Gastroesophageal sphincter (tissue), 3 donors: ENCODE data around the gene SPOCK3.

ENCODE experiments used
- CTCF ChIP-seq, 4 experiments: fragments of 200-600 bp in 2 of 4; fragments of 450-650 bp in 2 of 4; sonication (generic) in 1 of 4; IDR thresholded peaks; one replicate each; pipeline ENCODE4 v1.5.1; 2017 to 2019; ENCODE audit warnings: antibody characterized with exemption in 4 of 4, mild to moderate bottlenecking in 2 of 4, moderate library complexity in 2 of 4
- EP300 ChIP-seq: sonication (generic); formaldehyde crosslinking; IDR thresholded peaks from one replicate; pipeline ENCODE4 v1.6.1; 2017; ENCODE audit warnings: antibody characterized with exemption, mild to moderate bottlenecking
- POLR2A ChIP-seq, 2 donors: fragments of 450-650 bp; IDR thresholded peaks; one replicate each; pipeline ENCODE4 v1.6.1; 2017; ENCODE audit warnings: antibody characterized with exemption in 2 of 2, mild to moderate bottlenecking in 2 of 2, moderate library complexity in 1 of 2
- POLR2AphosphoS5 ChIP-seq: sonication (generic); formaldehyde crosslinking; IDR thresholded peaks from one replicate; pipeline ENCODE4 v1.6.1; 2017; ENCODE audit warnings: antibody characterized with exemption

DNA sequence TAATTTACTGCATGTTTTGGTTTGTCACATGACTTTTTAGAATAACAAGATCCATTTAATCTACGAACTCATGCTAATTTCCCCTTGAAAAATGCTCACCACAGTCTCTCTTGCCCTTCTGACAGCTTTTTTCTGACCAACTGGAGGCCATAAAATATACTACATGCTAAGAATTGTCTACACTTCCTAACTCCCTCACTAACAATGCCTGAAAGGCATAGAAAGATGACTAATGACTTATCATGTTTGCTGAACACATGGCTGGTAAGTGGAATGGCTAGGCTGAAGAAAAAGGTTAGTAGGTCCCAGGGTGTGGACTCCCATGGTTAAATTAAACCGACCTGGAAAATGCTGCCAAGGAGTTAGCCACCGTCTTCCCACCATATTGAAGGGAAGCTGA, 309.9 kb downstream of the SPOCK3 start:
- TF ChIP-seq CTCF (IDR thresholded peaks at IDR 0.05) (no peak), POLR2AphosphoS5 (no peak), POLR2A (IDR thresholded peaks at IDR 0.05) (no peak), EP300 (no peak)
